ENCODE results near the gene GRIN2C.

DNA sequence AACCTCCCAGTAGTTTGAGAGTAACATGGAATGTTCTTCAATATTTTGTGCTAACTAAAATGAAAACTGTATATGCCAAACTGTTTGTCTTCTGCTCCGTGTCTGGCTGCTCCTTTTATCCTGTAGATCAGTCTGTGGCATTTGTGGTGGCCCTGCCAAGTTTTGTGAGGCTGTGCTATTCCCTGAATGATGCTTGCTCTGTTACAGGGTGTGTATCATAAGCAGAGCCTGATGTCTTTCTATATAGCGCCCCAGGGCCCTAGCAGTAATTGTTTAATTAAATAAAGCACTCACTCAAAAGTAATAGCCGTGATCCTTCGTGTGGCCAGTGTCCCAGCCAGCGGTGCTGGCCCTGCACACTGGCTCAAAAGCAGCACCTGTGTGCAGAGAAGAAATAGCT lies 55.7 kb downstream of the GRIN2C start:
- TF ChIP-seq CTCF (IDR thresholded peaks at IDR 0.05) (no peak), POLR2A (IDR thresholded peaks at IDR 0.05) (no peak), EP300 (IDR thresholded peaks at IDR 0.05) (no peak)
